Smooth muscle cell (in vitro differentiated cells): ENCODE data around the gene ZMPSTE24. TPM values are rescaled to one million over a fixed set of nuclear protein-coding genes. Genes with fewer than 3 reads are reported as not detected.

Experiments used
- DNase-seq: peaks from one replicate; lab custom pipeline; 2025; ENCODE audit not compliant: unreplicated experiment; lab: John Stamatoyannopoulos, UW
- H2AFZ ChIP-seq: fragments of 200-600 bp; sonication (generic); 2 replicates; pipeline ENCODE4 v1.6.0; 2016; ENCODE audit warnings: antibody characterized with exemption, low read depth, mild to moderate bottlenecking
- H3F3A ChIP-seq: fragments of 200-600 bp; sonication (generic); 2 replicates; pipeline ENCODE4 v1.6.0; 2017; ENCODE audit warnings: antibody characterized with exemption, low read depth
- H3K27ac ChIP-seq: fragments of 200-600 bp; sonication (generic); 2 replicates; pipeline ENCODE4 v1.5.1; 2016; ENCODE audit warnings: low read depth, mild to moderate bottlenecking
- H3K27me3 ChIP-seq: fragments of 200-600 bp; sonication (generic); 2 replicates; pipeline ENCODE4 v1.6.1; 2016; ENCODE audit warnings: low read depth, mild to moderate bottlenecking
- H3K36me3 ChIP-seq: fragments of 200-600 bp; sonication (generic); 2 replicates; pipeline ENCODE4 v1.5.1; 2016; ENCODE audit warnings: low read depth
- H3K4me1 ChIP-seq: fragments of 200-600 bp; sonication (generic); 2 replicates; pipeline ENCODE4 v1.5.1; 2016; ENCODE audit warnings: low read depth
- H3K4me2 ChIP-seq: fragments of 200-600 bp; sonication (generic); 2 replicates; pipeline ENCODE4 v1.6.0; 2016; ENCODE audit warnings: mild to moderate bottlenecking
- H3K4me3 ChIP-seq: fragments of 200-600 bp; sonication (generic); 2 replicates; pipeline ENCODE4 v1.5.1; 2016; ENCODE audit warnings: mild to moderate bottlenecking
- H3K79me2 ChIP-seq: fragments of 200-600 bp; sonication (generic); 2 replicates; pipeline ENCODE4 v1.6.0; 2016; ENCODE audit warnings: low read depth, mild to moderate bottlenecking
- H3K9ac ChIP-seq: fragments of 200-600 bp; sonication (generic); 2 replicates; pipeline ENCODE4 v1.6.0; 2016; ENCODE audit warnings: low read depth
- H3K9me3 ChIP-seq: fragments of 200-600 bp; sonication (generic); replicated peaks from 2 replicates; pipeline ENCODE4 v1.5.1; 2016; ENCODE audit warnings: low read depth
- H4K20me1 ChIP-seq: fragments of 200-600 bp; sonication (generic); 2 replicates; pipeline ENCODE4 v1.6.0; 2016; ENCODE audit warnings: low read depth
- CTCF ChIP-seq: fragments of 200-600 bp; sonication (generic); IDR thresholded peaks from 2 replicates; pipeline ENCODE4 v1.5.1; 2017; ENCODE audit warnings: borderline replicate concordance, mild to moderate bottlenecking, antibody characterized with exemption; ENCODE audit not compliant: insufficient read depth, poor library complexity, severe bottlenecking
- WGBS: methylation state at CpG from one replicate; pipeline ENCODE4 v1.1.7; 2016; ENCODE audit warnings: low lambda C conversion rate; 5-methylcytosine and 5-hydroxymethylcytosine counted together
- polyA plus RNA-seq: library from polyadenylated mRNA; unstranded; fragments of >200 nt; fragmentation: Nextera tagmentation; extraction: Ambion mirVana; gene quantifications from 2 replicates; pipeline ENCODE4 v1.2.1, GENCODE V29; 2016
- total RNA-seq: library from RNA; depleted of rRNA; stranded (reverse); fragments of >200 nt; gene quantifications from 2 replicates; pipeline ENCODE4 v1.2.3, GENCODE V29; 2014

The ZMPSTE24 gene
- total and polyA plus RNA-seq, 2 experiments from 2014 or later, result 28.8 to 48.9 TPM

GRCh38 chr1:40274331-40274730 lies 16.3 kb downstream of the ZMPSTE24 start:
- Histone ChIP-seq H3K9ac (no peak overlapping the region), H2AFZ (no peak overlapping the region), H3K4me1 (no peaks in the 10 kb centered on the region), H3K79me2 (peaks cover 10% of the 10 kb centered on the region), H3K27me3 (no peaks in the 10 kb centered on the region), H3K4me2 (no peak overlapping the region), H3K27ac (no peak overlapping the region), H4K20me1 (peaks cover 13% of the 10 kb centered on the region), H3K4me3 (no peak overlapping the region), H3F3A (no peaks in the 10 kb centered on the region), H3K36me3 (peaks cover 12% of the 10 kb centered on the region), H3K9me3 (no peaks in the 10 kb centered on the region)
- DNase-seq, result no peak
- no peak for TF ChIP-seq CTCF
- WGBS, result 98% methylated on average over 2 of the region's 2 CpGs

DNA sequence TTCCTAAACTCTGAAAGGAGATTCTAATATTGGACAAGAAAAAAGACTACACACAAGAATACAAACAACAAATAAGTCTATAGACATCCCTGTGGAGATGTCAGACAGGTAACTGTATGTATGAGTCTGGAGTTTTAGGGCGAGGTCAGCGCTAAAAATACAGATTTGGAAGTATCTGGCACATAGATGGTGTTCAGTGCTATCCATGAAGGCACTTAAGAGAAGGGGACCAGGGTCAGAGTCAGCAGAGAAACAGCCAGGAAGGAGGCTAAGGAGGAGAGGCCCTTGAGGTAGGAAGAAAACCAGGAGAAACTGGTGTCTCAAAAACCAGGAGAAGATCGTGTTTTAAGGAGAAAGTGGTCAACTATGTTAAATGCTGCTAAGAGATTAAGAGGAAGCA lies 18.1 kb downstream of the ZMPSTE24 start:
- Histone ChIP-seq H3K79me2 (peaks cover 10% of the 10 kb centered on the region), H2AFZ (no peak overlapping the region), H3F3A (no peaks in the 10 kb centered on the region), H3K36me3 (peaks cover 16% of the 10 kb centered on the region), H4K20me1 (peaks cover 19% of the 10 kb centered on the region), H3K27ac (no peak overlapping the region), H3K27me3 (no peaks in the 10 kb centered on the region), H3K4me2 (no peak overlapping the region), H3K4me1 (no peaks in the 10 kb centered on the region), H3K9ac (no peak overlapping the region), H3K9me3 (no peaks in the 10 kb centered on the region), H3K4me3 (no peak overlapping the region)
- no peak for TF ChIP-seq CTCF
- 99% methylated on average over 3 of the region's 3 CpGs for WGBS
- DNase-seq, result no peak

DNA sequence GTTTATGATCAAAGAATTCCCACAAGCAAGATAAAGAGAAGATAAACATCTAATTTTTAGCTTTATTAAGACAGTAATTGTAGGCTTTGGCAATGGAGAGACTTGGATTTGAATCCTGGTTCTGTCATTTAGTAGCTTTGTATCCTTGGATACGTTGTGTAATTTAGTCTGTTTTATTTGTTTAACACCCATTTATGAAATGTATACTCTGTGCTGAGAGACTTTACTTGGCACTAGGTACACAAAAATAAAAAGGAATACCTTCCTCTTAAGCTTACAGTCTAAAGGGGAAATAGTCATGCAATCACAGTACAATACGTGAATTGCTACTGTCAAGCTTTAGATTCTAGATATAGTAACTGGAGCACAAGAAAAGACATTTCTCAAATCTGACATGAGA lies 23.8 kb downstream of the ZMPSTE24 start:
- H3K4me3 ChIP-seq, result no peak overlapping the region
- H3K79me2 ChIP-seq, result peaks cover 8% of the 10 kb centered on the region
- H3K36me3 ChIP-seq, result peaks cover 10% of the 10 kb centered on the region
- TF ChIP-seq CTCF, result no peak
- H2AFZ ChIP-seq, result no peak overlapping the region
- no peaks in the 10 kb centered on the region for H3K9me3 ChIP-seq
- no peak overlapping the region for H3K9ac ChIP-seq
- no peak overlapping the region for H3K4me2 ChIP-seq
- no peak for DNase-seq
- H3K27me3 ChIP-seq, result no peaks in the 10 kb centered on the region
- WGBS, result 97% methylated on average over 2 of the region's 2 CpGs
- no peaks in the 10 kb centered on the region for H3F3A ChIP-seq
- peaks cover 21% of the 10 kb centered on the region for H4K20me1 ChIP-seq
- H3K4me1 ChIP-seq, result no peaks in the 10 kb centered on the region
- H3K27ac ChIP-seq, result no peak overlapping the region

- Histone ChIP-seq H3K27me3 (no peaks in the 10 kb centered on the region), H3K9ac (no peak overlapping the region), H2AFZ (no peak overlapping the region), H3K27ac (no peak overlapping the region), H3K79me2 (no peaks in the 10 kb centered on the region), H3K9me3 (no peaks in the 10 kb centered on the region), H4K20me1 (no peaks in the 10 kb centered on the region), H3K4me2 (no peak overlapping the region), H3K4me3 (no peak overlapping the region), H3F3A (no peaks in the 10 kb centered on the region), H3K4me1 (no peaks in the 10 kb centered on the region), H3K36me3 (peaks cover 6% of the 10 kb centered on the region)
- no peak for TF ChIP-seq CTCF
- no peak for DNase-seq
- 100% methylated on average over 2 of the region's 2 CpGs for WGBS
Observed at GRCh38 chr1:40291293-40291692, 33.3 kb downstream of the ZMPSTE24 start.
